Breast epithelium (tissue), 4 donors: ENCODE data around the gene SNX14. TPM values are rescaled to one million over a fixed set of nuclear protein-coding genes. Genes with fewer than 3 reads are reported as not detected.

Experiments used
- DNase-seq, 2 donors: peaks; one replicate each; pipeline ENCODE4 v3.0.0-alpha.2; 2019; ENCODE audit warnings: low spot score in 2 of 2
- H3K27ac ChIP-seq, 2 donors: fragments of 200-600 bp; sonication (generic) in 1 of 2; one replicate each; pipeline ENCODE4 v1.5.1; 2016 to 2019; ENCODE audit warnings: mild to moderate bottlenecking in 1 of 2
- H3K27me3 ChIP-seq, 2 donors: fragments of 200-600 bp; sonication (generic) in 1 of 2; one replicate each; pipeline versions ENCODE4 v1.5.1 to v1.6.0; 2017 to 2019; ENCODE audit warnings: control low read depth in 1 of 2, mild to moderate bottlenecking in 1 of 2
- H3K36me3 ChIP-seq: fragments of 200-600 bp; one replicate; pipeline ENCODE4 v1.5.1; 2019
- H3K4me1 ChIP-seq, 2 donors: fragments of 200-600 bp; sonication (generic); one replicate each; pipeline ENCODE4 v1.5.1; 2016 to 2019; ENCODE audit warnings: control low read depth in 1 of 2
- H3K4me3 ChIP-seq, 3 donors: fragments of 200-600 bp; sonication (generic); 1 replicate in 2 of 3; 2 replicates in 1 of 3; pipeline ENCODE4 v1.5.1; 2016 to 2019; ENCODE audit warnings: mild to moderate bottlenecking in 3 of 3, moderate library complexity in 2 of 3
- H3K9me3 ChIP-seq, 2 donors: fragments of 200-600 bp; sonication (generic) in 1 of 2; one replicate each; pipeline ENCODE4 v1.5.1; 2016 to 2019; ENCODE audit warnings: control low read depth in 1 of 2
- CTCF ChIP-seq, 3 donors: fragments of 450-650 bp; IDR thresholded peaks; one replicate each; pipeline ENCODE4 v1.5.1; 2016 to 2017; ENCODE audit warnings: antibody characterized with exemption in 3 of 3, mild to moderate bottlenecking in 3 of 3, moderate library complexity in 3 of 3
- POLR2A ChIP-seq: fragments of 450-650 bp; IDR thresholded peaks from one replicate; pipeline ENCODE4 v1.6.1; 2016; ENCODE audit warnings: antibody characterized with exemption, mild to moderate bottlenecking, moderate library complexity
- POLR2AphosphoS5 ChIP-seq, 3 donors: sonication (generic); formaldehyde crosslinking; IDR thresholded peaks; one replicate each; pipeline ENCODE4 v1.6.1; 2017; ENCODE audit warnings: antibody characterized with exemption in 3 of 3
- intact Hi-C: fragments of 100-400 bp; cut with DNase I; formaldehyde crosslinking; loops from one replicate; pipeline ENCODE4 v1.15.1; 2023; ENCODE audit warnings: low total_unique reads
- total RNA-seq, 3 donors: library from RNA; depleted of rRNA; stranded (reverse); fragments of >200 nt; gene quantifications; one replicate each; pipeline ENCODE4 v1.1.0, GENCODE V29; 2016

The SNX14 gene
- total RNA-seq, 3 donors from 2014 or later = 72.2 to 126 (median 103) TPM

- no peaks in the 10 kb centered on the region for H3K27me3 ChIP-seq
- no peaks in the 10 kb centered on the region for H3K36me3 ChIP-seq
- DNase-seq = no peak
- H3K27ac ChIP-seq = peak overlapping the region; percentile 56 to 74
- no peaks in the 10 kb centered on the region for H3K9me3 ChIP-seq
- intact Hi-C loops = no loop called here
- H3K4me3 ChIP-seq = no peak overlapping the region
- TF ChIP-seq POLR2A (no peak), POLR2AphosphoS5 (IDR thresholded peaks at IDR 0.05) (no peak), CTCF (IDR thresholded peaks at IDR 0.05) (no peak)
- peaks cover 0 to 16% of the 10 kb centered on the region in 2 donors for H3K4me1 ChIP-seq
Observed at GRCh38 chr6:85460154-85460920, 133.3 kb downstream of the SNX14 start.

GRCh38 chr6:85459224-85459901, 134.3 kb downstream of the SNX14 start:
- Histone ChIP-seq H3K36me3 (no peaks in the 10 kb centered on the region), H3K4me3 (no peak overlapping the region), H3K9me3 (no peaks in the 10 kb centered on the region), H3K27ac (peak overlapping the region; percentile 56 to 77), H3K4me1 (peaks cover 0 to 16% of the 10 kb centered on the region in 2 donors), H3K27me3 (no peaks in the 10 kb centered on the region)
- TF ChIP-seq POLR2A (no peak), CTCF (IDR thresholded peaks at IDR 0.05) (no peak), POLR2AphosphoS5 (IDR thresholded peaks at IDR 0.05) (no peak)
- DNase-seq = no peak
- intact Hi-C loops = no loop called here

- no peak for DNase-seq
- H3K4me3 ChIP-seq = no peak overlapping the region
- intact Hi-C loops = no loop called here
- no peaks in the 10 kb centered on the region for H3K27me3 ChIP-seq
- no peaks in the 10 kb centered on the region for H3K9me3 ChIP-seq
- H3K36me3 ChIP-seq = no peaks in the 10 kb centered on the region
- H3K4me1 ChIP-seq = peaks cover 0 to 16% of the 10 kb centered on the region in 2 donors
- H3K27ac ChIP-seq = peak overlapping the region; percentile 56 to 77
- no peak for TF ChIP-seq POLR2AphosphoS5 (IDR thresholded peaks at IDR 0.05)
- TF ChIP-seq CTCF (IDR thresholded peaks at IDR 0.05) = no peak
- no peak for TF ChIP-seq POLR2A
Observed at GRCh38 chr6:85458782-85459181, 134.9 kb downstream of the SNX14 start.

- DNase-seq = no peak
- TF ChIP-seq POLR2AphosphoS5 (IDR thresholded peaks at IDR 0.05) (no peak), POLR2A (no peak), CTCF (IDR thresholded peaks at IDR 0.05) (no peak)
- Histone ChIP-seq H3K27me3 (no peaks in the 10 kb centered on the region), H3K4me1 (peaks cover 0 to 16% of the 10 kb centered on the region in 2 donors), H3K9me3 (no peaks in the 10 kb centered on the region), H3K4me3 (no peak overlapping the region), H3K27ac (peak overlapping the region in 1 of 2 donors; percentile 77), H3K36me3 (no peaks in the 10 kb centered on the region)
- intact Hi-C loops = no loop called here
Observed at GRCh38 chr6:85458184-85458583, 135.5 kb downstream of the SNX14 start.

GRCh38 chr6:85456782-85457181, 136.9 kb downstream of the SNX14 start:
- H3K4me1 ChIP-seq = peaks cover 0 to 9% of the 10 kb centered on the region in 2 donors
- no peaks in the 10 kb centered on the region for H3K27me3 ChIP-seq
- intact Hi-C loops = no loop called here
- TF ChIP-seq POLR2A (no peak), CTCF (IDR thresholded peaks at IDR 0.05) (no peak), POLR2AphosphoS5 (IDR thresholded peaks at IDR 0.05) (no peak)
- H3K4me3 ChIP-seq = no peak overlapping the region
- H3K36me3 ChIP-seq = no peaks in the 10 kb centered on the region
- DNase-seq = no peak
- H3K27ac ChIP-seq = peak overlapping the region in 1 of 2 donors; percentile 52
- H3K9me3 ChIP-seq = no peaks in the 10 kb centered on the region
